Epithelial cell of proximal tubule (primary cell): ENCODE measurements around the gene LGALS3. TPM values are rescaled to one million over a fixed set of nuclear protein-coding genes. Genes with fewer than 3 reads are reported as not detected.

Source experiments
- DNase-seq: peaks from one replicate; pipeline ENCODE4 v3.0.0-alpha.2; 2011; ENCODE audit warnings: low read depth
- H3K4me3 ChIP-seq: 2 replicates; pipeline ENCODE4 v1.5.1; 2011; ENCODE audit warnings: low read depth, mild to moderate bottlenecking, low read length
- total RNA-seq: library from RNA; depleted of rRNA; stranded (reverse); fragments of >200 nt; gene quantifications from 2 replicates; pipeline ENCODE4 v1.2.3, GENCODE V29; 2015
- TF ChIP-seq, protein P1 (sequence below): conservative IDR thresholded peaks from 2 replicates; pipeline ENCODE4 v1.5.1; 2012; ENCODE audit warnings: low read depth, mild to moderate bottlenecking, low read length

LGALS3 gene
- total RNA-seq, 1 donor from 2014 or later: 70.4 TPM

DNA sequence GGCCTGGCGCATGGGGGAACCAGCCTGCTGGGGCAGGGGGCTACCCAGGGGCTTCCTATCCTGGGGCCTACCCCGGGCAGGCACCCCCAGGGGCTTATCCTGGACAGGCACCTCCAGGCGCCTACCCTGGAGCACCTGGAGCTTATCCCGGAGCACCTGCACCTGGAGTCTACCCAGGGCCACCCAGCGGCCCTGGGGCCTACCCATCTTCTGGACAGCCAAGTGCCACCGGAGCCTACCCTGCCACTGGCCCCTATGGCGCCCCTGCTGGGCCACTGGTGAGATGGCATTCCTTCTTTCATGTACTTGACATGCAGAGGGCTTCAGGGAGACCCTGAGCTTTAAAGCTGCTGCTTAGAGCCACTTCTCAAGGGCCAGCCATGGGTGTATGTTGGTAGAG, 9.0 kb downstream of the LGALS3 start:
- no peak overlapping the region for H3K4me3 ChIP-seq
- DNase-seq: no peak
- TF ChIP-seq, protein P1, sequence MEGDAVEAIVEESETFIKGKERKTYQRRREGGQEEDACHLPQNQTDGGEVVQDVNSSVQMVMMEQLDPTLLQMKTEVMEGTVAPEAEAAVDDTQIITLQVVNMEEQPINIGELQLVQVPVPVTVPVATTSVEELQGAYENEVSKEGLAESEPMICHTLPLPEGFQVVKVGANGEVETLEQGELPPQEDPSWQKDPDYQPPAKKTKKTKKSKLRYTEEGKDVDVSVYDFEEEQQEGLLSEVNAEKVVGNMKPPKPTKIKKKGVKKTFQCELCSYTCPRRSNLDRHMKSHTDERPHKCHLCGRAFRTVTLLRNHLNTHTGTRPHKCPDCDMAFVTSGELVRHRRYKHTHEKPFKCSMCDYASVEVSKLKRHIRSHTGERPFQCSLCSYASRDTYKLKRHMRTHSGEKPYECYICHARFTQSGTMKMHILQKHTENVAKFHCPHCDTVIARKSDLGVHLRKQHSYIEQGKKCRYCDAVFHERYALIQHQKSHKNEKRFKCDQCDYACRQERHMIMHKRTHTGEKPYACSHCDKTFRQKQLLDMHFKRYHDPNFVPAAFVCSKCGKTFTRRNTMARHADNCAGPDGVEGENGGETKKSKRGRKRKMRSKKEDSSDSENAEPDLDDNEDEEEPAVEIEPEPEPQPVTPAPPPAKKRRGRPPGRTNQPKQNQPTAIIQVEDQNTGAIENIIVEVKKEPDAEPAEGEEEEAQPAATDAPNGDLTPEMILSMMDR: peak; percentile 36

DNA sequence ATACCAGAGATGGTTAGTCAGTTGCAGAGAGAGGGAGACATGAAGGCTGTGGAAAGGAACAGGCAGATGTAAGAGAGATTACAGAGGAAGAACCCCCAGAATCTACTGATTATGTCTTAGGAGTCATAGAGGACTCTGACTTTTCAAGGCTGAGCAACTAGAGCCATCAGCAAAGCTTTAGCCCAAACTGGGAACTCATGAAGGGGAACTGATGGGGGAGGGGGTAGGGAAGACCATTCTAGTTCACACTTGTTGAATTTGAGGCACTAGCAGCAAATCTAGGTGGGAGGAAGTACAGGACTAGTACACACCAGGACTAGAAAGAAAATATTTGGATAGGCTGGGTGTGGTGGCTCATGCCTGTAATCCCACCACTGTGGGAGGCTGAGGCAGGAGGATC, 10.1 kb downstream of the LGALS3 start:
- TF ChIP-seq, protein P1: no peak
- H3K4me3 ChIP-seq: no peak overlapping the region
- DNase-seq: no peak

DNA sequence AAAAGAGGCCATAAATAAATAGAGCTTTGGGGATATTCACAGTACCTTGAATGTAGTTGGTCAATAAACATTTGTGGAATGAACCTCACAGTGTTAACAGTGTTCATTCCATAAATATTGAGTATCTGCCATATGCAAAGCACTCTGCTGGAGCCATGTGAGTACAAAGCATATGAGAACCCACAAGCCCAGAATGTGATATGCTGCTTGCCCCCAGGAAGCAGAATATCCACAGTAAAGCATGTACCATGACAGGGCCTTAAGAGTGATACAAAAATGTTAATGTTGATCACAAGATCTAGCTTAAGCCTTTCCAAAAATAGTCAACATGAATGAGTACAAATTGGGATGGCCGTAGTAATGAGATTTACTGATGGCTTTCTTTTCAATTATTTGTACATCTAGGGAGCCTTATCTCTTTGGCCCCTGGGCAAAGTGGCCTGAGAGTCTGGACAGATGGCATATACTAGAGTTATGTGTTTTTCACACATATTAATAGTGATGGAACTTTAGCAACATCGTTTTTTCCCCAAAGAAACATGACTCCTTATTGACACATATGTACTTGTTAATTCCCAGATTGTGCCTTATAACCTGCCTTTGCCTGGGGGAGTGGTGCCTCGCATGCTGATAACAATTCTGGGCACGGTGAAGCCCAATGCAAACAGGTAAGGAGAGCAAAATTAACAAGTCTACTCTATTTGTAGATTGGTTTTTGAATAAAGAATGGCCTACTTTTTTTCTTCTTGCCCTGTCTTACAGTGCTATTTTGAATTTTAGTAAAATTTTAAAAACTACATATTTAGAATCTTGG, 10.9 kb downstream of the LGALS3 start:
- TF ChIP-seq, protein P1: no peak
- no peak overlapping the region for H3K4me3 ChIP-seq
- DNase-seq: no peak

DNA sequence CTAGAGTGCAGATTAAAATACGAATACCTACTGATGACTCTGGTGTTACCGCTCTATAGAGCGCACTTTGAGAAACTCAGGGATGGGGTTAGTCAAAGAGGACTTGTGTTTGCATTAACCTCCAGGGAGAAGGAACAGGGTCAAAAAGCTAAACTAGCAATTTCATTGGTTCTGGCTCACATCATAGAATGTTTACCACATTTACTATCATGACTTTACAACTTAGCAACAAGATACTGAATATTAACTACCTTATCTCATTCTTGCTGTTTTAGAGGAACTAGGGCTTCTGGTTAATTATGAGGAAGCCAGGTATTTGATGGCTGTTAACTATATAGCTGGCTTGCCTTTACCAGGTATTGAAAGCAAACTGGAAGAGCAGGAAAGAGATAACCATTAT, 12.8 kb downstream of the LGALS3 start:
- no peak overlapping the region for H3K4me3 ChIP-seq
- TF ChIP-seq, protein P1: no peak
- DNase-seq: no peak

DNA sequence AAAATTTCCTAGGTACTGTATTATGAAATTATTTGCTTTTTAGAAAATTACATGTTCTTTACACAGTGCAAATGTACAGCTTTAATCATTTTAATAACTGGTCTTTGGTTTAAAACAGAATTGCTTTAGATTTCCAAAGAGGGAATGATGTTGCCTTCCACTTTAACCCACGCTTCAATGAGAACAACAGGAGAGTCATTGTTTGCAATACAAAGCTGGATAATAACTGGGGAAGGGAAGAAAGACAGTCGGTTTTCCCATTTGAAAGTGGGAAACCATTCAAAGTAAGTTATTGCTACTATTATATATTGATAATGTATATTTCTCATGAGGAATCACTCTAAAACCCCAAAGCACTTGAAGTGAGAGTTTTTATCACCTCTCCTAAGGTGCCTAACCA, 13.4 kb downstream of the LGALS3 start:
- TF ChIP-seq, protein P1: no peak
- no peak for DNase-seq
- no peak overlapping the region for H3K4me3 ChIP-seq

DNA sequence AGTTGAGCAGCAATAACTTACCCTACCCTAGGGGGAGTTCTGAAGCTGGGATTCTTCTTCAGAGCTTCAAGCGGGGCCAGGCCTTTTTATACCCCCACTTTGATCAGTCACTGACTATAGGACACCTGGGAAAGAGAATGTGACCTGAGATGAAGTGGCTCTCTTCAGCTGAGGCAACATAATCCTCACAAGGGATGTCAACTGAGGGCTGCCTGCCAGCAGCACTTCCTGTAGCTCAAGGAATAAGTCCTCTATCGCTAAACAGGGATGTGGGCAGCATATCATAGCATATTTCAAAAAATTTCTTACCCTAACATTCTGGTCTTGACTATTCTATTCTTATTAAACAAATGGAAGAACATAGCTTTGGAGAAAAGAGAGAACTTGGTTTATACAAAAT, 17.4 kb downstream of the LGALS3 start:
- no peak overlapping the region for H3K4me3 ChIP-seq
- TF ChIP-seq, protein P1: no peak
- DNase-seq: no peak

DNA sequence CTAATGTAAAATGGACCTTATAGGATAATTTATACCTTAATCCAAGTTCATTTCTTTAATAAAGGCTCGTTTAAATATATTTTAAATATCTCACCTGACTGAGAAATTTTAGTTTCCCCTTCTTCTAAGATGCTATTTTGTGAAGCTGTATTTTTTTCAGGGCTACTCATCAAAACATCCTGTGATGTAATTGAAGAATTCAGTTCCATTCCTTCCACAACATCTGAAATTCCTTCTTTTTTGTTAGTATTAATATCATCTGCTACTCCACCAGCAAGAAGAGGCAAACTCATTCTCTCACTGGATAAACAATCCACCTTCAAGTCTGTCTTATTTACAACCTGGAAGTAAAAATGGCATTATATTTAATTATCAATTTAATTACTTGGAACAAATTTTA, 22.5 kb downstream of the LGALS3 start:
- TF ChIP-seq, protein P1: no peak
- H3K4me3 ChIP-seq: no peak overlapping the region
- DNase-seq: no peak
